ENCODE measurements around the gene SMAD2.
"Not testable (repeated sequence)": the region's sequence is repeated elsewhere in the genome, so short reads cannot be mapped to it uniquely, and the experiment has no call there.

Gene SMAD2

GRCh38 chr18:47832348-47832747 is 98.1 kb downstream of the SMAD2 start:
- no peak for DNase-seq

DNA sequence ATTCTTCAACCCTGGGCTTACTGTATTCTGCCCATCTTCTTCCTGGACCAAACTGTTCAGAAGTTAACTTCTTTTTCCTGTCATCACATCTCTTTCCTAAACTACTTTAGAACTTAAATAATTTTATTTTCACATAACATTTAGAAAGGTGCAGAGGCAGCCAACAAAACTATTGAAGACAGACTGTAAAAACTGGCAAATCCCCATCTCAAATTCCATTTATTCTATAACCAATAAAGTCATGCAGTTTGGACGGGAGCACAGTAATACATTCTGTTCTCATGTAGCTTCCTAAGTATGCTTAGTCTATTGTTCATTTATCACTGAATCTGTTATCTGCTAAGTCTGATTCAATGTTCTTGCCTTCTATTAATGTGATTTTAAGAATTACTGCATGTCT is 99.1 kb downstream of the SMAD2 start:
- DNase-seq = no peak

DNA sequence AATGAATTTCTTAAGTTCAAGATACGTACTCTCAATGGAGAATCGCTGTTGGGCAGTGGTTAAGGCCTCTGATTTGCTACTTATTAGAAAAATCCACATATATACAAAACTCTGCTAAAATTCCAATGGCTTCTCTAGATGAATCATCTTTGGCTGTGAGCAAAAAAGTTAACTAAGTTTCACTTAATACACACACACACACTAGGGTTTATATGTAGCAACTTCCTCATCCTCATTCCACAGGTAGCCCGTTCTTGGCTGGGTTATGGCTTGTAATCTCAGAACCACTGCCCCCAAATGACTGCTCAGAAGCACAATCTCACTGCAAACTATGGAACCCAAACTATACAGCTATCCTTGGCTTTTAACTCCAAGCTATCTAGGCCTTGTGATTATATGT is 99.7 kb downstream of the SMAD2 start:
- DNase-seq = no peak

- DNase-seq = no peak
Observed at GRCh38 chr18:47829831-47830230, 100.6 kb downstream of the SMAD2 start.

DNA sequence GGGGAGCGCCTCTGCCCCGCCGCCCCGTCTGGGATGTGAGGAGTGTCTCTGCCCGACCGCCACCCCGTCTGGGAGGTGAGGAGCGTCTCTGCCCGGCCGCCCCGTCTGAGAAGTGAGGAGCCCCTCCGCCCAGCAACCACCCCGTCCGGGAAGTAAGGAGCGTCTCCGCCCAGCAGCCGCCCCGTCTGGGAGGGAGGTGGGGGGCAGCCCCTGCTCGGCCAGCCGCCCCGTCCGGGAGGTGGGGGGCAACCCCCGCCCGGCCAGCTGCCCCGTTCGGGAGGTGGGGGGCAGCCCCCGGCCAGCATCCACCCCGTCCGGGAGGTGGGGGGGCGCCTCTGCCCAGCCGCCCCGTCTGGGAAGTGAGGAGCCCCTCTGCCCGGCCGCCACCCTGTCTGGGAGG is 102.4 kb downstream of the SMAD2 start:
- not testable (repeated sequence) for DNase-seq

GRCh38 chr18:47826157-47827074 is 104.0 kb downstream of the SMAD2 start:
- DNase-seq = no peak

DNA sequence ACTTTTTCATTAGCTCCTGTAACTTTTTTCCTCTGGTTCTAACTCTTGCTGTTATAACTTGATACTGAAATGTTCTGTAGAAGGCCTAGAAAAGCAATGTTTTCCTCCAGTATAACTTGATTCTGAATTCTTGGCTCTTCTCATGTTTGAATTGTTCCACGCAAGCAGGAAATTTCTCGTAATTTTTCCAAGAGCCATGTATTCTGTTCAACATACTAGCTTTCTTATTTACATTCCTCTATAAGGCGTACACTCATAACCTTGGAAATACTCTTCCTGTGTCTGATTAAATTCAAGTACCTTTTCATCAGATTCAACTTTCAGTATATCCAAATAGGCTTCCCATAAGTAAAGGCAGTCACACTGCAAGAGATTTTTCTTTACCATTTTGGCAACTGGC is 109.1 kb downstream of the SMAD2 start:
- no peak for DNase-seq

GRCh38 chr18:47817795-47818077 is 112.7 kb downstream of the SMAD2 start:
- DNase-seq = no peak

GRCh38 chr18:47817017-47817794 is 113.3 kb downstream of the SMAD2 start:
- no peak for DNase-seq

GRCh38 chr18:47815486-47816270 is 114.8 kb downstream of the SMAD2 start:
- no peak for DNase-seq

DNA sequence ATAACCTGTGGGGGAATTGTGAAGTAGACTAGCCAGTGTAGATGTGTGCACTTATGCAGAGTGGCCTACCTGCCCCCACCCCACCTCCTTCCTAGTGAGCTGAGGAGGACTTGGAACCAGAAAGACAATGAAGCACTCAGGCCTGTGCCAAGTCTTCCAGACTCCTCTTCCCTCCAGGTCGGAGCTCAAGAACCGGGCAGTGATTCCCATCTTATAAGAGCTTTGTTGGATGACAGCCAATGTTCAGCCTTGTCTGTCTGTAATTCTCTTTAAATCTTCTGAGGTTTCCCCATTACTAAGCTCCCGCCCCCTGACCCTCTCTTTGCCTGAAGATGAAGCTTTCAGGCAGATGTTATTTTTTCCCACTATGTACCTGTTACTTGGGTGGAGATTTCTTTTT is 121.0 kb downstream of the SMAD2 start:
- DNase-seq = no peak

DNA sequence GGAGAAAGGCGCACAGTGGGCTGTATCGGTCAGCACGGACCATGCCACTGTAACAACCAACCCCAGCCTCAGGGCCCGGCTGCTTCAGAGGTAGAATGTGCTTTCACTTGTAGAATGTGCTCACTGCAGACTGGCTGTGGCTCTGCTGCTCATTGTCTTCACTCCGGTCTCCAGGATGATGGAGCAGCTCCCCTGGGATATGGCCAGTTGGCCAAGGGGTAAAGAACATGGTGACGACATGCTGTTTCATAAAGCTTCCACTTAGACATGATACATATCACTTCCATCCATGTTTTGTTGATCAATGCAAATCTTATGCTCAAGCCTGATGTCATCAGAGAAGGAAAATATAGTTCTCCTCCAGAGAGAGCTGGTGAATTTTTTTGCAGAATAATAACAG is 127.7 kb downstream of the SMAD2 start:
- no peak for DNase-seq

- DNase-seq = no peak
Observed at GRCh38 chr18:47801817-47802216, 128.6 kb downstream of the SMAD2 start.

GRCh38 chr18:47800756-47801155 is 129.7 kb downstream of the SMAD2 start:
- no peak for DNase-seq

- no peak for DNase-seq
Observed at GRCh38 chr18:47800248-47800647, 130.2 kb downstream of the SMAD2 start.

- DNase-seq = no peak
Observed at GRCh38 chr18:47799376-47799775, 131.1 kb downstream of the SMAD2 start.

DNA sequence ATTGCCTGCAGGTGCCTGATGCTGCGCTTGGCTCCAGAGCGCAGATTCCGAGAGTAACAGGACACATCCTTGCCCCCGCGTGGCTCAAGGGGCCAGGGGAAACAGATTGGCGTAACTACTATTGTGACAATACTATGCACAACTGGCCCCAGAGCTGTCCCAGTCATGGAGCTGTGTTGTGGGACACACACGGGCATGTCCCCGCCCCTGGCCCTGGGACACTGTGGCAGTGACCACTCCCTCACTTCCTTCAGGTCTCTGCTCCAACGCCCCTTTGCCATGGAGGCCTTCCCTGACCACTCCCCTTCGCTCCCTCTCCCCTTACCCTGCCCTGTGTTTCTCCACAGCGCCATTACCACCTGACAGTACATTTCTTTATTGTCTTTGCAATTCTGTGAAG is 132.1 kb downstream of the SMAD2 start:
- DNase-seq = no peak

- DNase-seq = no peak
Observed at GRCh38 chr18:47797126-47797525, 133.3 kb downstream of the SMAD2 start.

DNA sequence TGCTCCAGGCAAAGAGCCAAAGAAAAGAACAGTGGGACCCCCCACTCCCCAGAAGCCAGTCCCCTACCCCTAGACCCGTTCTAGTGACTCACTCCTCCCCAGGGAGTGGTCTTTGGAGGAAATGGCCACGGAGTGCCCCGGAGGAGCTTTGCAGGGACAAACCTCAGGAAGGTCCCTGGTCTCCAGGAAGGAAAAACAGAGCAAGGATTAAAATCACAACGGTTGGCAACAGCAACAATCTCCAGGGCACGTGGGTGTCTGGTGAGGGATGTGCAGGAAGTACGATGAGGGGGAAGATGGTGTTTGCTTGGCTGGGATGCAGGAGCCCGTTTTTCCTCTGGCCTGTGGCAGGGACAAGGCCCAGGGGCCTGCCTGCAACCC is 135.0 kb downstream of the SMAD2 start:
- DNase-seq = no peak

DNA sequence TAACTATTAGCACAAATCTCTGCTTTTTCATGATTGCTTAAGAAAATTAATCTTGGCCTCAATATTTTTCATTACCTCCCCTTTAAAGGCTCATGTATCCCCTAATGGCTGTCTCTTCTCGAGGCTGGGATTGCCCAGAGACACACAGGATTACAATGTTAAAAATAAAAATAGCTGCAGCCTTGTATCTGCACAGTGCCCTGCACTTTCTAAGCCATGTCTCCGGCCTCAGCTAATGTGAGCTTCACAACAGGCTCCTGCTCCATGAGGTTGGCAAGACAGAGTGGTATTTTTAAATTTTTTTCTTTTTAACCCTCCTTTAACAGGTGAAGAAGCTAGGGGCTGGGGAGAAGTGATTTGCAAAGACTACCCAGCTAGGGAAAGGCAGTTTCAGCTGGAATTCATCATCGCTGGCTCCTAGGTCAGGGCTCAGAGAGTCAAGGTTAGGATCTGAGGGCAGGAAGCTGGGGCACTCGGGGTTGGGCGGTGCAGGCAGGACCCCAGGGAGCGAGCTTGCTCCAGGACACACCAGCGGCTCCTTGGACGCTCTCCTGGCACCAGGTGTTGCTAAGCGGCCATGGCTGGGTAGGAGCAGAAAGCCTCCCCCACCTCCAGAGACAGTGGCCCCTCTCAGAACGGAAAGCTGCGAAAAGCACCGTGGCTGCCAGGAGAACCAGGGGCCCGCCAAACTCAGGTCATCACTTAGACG is 135.6 kb downstream of the SMAD2 start:
- DNase-seq = no peak

DNA sequence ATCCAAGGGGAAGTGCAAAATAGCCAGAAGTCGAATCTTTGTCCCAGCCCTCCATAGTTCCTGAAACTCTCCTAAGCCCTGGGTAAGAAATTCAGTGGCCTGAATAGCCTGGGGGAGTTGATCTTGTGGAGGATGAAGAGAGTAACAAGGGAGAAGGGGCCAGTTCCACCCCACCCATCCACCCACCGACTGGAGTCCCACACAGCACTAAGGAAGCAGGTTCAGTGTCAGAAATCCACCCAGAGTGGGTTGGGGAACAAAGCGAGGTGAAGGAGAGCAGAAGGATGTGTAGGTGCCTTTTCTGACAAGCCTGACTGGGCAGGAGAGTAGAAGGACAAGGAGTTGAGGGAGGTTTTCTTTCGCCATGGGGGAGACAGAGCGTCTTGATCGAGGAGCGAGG is 136.8 kb downstream of the SMAD2 start:
- no peak for DNase-seq

GRCh38 chr18:47791461-47791985 is 138.9 kb downstream of the SMAD2 start:
- DNase-seq = no peak

- no peak for DNase-seq
Observed at GRCh38 chr18:47790036-47790435, 140.4 kb downstream of the SMAD2 start.
